ENCODE measurements around the gene SORBS1.

Gene SORBS1

GRCh38 chr10:95404462-95404858, 156.7 kb downstream of the SORBS1 start:
- TF ChIP-seq CTCF (IDR thresholded peaks at IDR 0.05; ENCODE audit: low read depth, low read length): no peak
- H3K4me3 ChIP-seq (ENCODE audit: low read depth, low read length): no peak overlapping the region

- no peak for TF ChIP-seq CTCF (IDR thresholded peaks at IDR 0.05; ENCODE audit: low read depth, low read length)
- H3K4me3 ChIP-seq (ENCODE audit: low read depth, low read length): no peak overlapping the region
These were observed 157.3 kb downstream of the SORBS1 start for GRCh38 chr10:95403700-95404461.

GRCh38 chr10:95401704-95402469, 159.3 kb downstream of the SORBS1 start:
- TF ChIP-seq CTCF (IDR thresholded peaks at IDR 0.05; ENCODE audit: low read depth, low read length): no peak
- H3K4me3 ChIP-seq (ENCODE audit: low read depth, low read length): no peak overlapping the region

DNA sequence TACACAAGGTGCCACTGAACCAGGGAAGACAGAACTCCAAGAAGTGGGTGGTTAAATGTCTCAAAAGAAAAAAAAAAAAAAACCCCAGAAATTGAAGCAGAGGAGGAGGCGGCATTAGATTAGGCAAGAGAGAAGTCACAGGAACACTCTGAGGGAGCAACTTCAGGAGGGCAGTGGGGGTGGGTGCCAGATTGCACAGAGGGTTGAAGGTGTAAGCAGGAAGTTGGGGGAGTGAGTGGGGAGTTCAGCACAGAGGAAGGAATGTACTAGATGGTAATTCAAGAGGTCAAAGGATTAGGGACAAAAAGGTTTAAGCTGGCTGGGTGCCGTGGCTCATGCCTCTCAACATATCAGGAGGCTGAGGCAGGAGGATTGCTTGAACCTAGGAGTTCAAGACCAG, 160.4 kb downstream of the SORBS1 start:
- TF ChIP-seq CTCF (IDR thresholded peaks at IDR 0.05; ENCODE audit: low read depth, low read length): no peak

DNA sequence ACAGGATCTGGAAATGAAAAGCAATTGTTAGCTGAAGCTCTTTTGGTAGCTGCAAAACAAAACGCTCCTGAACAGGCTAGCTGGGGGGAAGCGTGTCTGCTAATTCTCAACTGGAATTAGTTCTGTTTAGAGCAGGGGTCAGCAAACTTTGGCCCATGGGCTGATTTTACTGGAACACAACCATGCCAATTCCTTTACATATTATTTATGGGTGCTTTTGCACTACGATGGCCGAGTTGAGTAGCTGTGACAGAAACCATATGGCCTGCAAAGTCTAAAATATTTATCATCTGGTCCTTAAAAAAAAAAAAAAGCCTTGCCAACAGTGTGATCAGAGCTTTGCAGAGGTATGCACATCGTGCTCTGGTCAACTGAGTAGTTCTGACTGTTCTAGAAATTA, 162.0 kb downstream of the SORBS1 start:
- TF ChIP-seq CTCF (IDR thresholded peaks at IDR 0.05; ENCODE audit: low read depth, low read length): no peak
- no peak overlapping the region for H3K4me3 ChIP-seq (ENCODE audit: low read depth, low read length)

More for the DNA sequence above, 160.4 kb downstream of the SORBS1 start:
- no peak overlapping the region for H3K4me3 ChIP-seq (ENCODE audit: low read depth, low read length)

GRCh38 chr10:95397747-95398146, 163.4 kb downstream of the SORBS1 start:
- no peak overlapping the region for H3K4me3 ChIP-seq (ENCODE audit: low read depth, low read length)
- no peak for TF ChIP-seq CTCF (IDR thresholded peaks at IDR 0.05; ENCODE audit: low read depth, low read length)

DNA sequence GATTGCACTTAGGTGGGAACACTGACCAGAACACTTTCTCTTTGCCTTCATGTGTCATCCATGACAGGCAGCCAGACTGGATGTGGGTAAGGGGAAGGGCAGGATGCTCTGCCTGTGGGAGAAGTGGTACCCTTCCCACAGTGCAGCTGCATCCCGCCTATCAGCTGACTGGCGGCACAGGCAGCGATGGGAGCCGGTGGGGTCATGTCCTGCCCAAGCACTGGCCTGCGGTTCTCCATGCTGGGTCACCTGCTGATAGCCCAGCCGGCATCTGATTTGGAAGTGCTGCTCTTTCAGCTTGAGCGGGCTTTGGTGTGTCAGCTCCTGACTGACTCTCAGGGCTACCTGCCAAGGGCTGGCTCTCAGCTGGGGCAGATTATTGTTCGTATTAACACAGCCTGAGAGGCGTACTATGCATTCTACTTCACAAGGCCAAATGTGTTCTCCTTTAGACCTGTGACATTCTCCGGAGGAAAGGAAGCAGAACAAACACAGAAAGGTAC, 165.2 kb downstream of the SORBS1 start:
- H3K4me3 ChIP-seq (ENCODE audit: low read depth, low read length): no peak overlapping the region
- no peak for TF ChIP-seq CTCF (IDR thresholded peaks at IDR 0.05; ENCODE audit: low read depth, low read length)
